Activated naive CD8-positive, alpha-beta T cell (primary cell): ENCODE data around the gene PAQR8.
"Not testable (repeated sequence)": the region's sequence is repeated elsewhere in the genome, so short reads cannot be mapped to it uniquely, and the experiment has no call there.

Experiments
- H3K27ac Mint-ChIP-seq: one replicate; pipeline ENCODE4 v1.8.0; 2021; ENCODE audit warnings: mixed read lengths
- H3K27me3 Mint-ChIP-seq: one replicate; pipeline ENCODE4 v1.8.0; 2021; ENCODE audit warnings: mixed read lengths
- H3K36me3 Mint-ChIP-seq: one replicate; pipeline ENCODE4 v1.8.0; 2021; ENCODE audit warnings: mixed read lengths
- H3K4me1 Mint-ChIP-seq: one replicate; pipeline ENCODE4 v1.8.0; 2021; ENCODE audit warnings: low read depth, mixed read lengths
- H3K4me3 Mint-ChIP-seq: one replicate; pipeline ENCODE4 v1.8.0; 2021; ENCODE audit warnings: mild to moderate bottlenecking, mixed read lengths
- H3K9me3 Mint-ChIP-seq: one replicate; pipeline ENCODE4 v1.8.0; 2021; ENCODE audit warnings: low read depth, mixed read lengths

The PAQR8 gene

GRCh38 chr6:52381249-52381648 lies 19.3 kb downstream of the PAQR8 start:
- Mint-ChIP-seq H3K4me3 (no peak overlapping the region), H3K4me1 (peaks cover 78% of the 10 kb centered on the region), H3K9me3 (peaks cover 9% of the 10 kb centered on the region), H3K27ac (peak overlapping the region; percentile 85), H3K36me3 (peaks cover 11% of the 10 kb centered on the region), H3K27me3 (no peaks in the 10 kb centered on the region)

DNA sequence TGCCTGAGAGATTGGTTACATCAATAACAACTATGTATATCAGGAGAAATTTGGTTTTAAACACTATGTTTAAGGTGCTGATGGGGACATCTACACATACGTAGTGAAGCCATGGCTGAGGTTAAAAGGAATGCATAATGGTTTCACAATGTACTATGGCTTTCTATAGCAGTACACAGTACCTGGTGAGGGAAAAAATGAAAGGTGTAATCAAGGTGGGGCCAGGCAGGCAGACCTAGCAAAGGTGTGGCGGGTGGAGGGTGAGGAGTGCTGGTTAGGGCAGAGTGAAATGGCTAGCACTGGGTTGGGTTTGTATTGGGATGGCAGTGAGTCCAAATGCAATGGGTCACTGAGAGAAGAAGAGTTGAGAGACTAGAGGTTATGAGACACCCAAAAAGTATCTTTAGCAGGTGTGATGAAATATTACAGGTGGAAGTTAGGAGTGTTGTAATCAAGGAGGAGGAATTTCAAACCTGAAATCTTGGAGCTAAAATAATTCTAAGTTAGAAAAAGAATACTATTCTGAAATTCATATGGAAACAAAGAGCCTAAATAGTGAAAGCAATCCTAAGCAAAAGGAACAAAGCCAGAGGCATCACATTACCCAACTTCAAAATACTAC lies 22.3 kb downstream of the PAQR8 start:
- peaks cover 12% of the 10 kb centered on the region for H3K36me3 Mint-ChIP-seq
- peak overlapping the region; percentile 89 for H3K27ac Mint-ChIP-seq
- no peaks in the 10 kb centered on the region for H3K27me3 Mint-ChIP-seq
- peak overlapping the region; percentile 4 for H3K4me3 Mint-ChIP-seq
- H3K9me3 Mint-ChIP-seq, result peaks cover 9% of the 10 kb centered on the region
- H3K4me1 Mint-ChIP-seq, result peaks cover 81% of the 10 kb centered on the region

- Mint-ChIP-seq H3K27ac (peak overlapping the region; percentile 89), H3K4me3 (peak overlapping the region; percentile 4), H3K36me3 (peaks cover 12% of the 10 kb centered on the region), H3K9me3 (peaks cover 9% of the 10 kb centered on the region), H3K4me1 (peaks cover 86% of the 10 kb centered on the region), H3K27me3 (no peaks in the 10 kb centered on the region)
Observed at GRCh38 chr6:52385074-52385473, 23.1 kb downstream of the PAQR8 start.

- not testable (repeated sequence) for H3K4me3 Mint-ChIP-seq, H3K27me3 Mint-ChIP-seq, H3K9me3 Mint-ChIP-seq
- Mint-ChIP-seq H3K36me3 (peaks cover 12% of the 10 kb centered on the region), H3K4me1 (peaks cover 90% of the 10 kb centered on the region), H3K27ac (peak overlapping the region; percentile 95)
Observed at GRCh38 chr6:52388119-52388518, 26.2 kb downstream of the PAQR8 start.

- peaks cover 10% of the 10 kb centered on the region for H3K36me3 Mint-ChIP-seq
- peak overlapping the region; percentile 76 for H3K4me3 Mint-ChIP-seq
- no peaks in the 10 kb centered on the region for H3K27me3 Mint-ChIP-seq
- peaks cover 7% of the 10 kb centered on the region for H3K9me3 Mint-ChIP-seq
- H3K27ac Mint-ChIP-seq, result peak overlapping the region; percentile 95
- H3K4me1 Mint-ChIP-seq, result peaks cover 93% of the 10 kb centered on the region
Observed at GRCh38 chr6:52388790-52389189, 26.8 kb downstream of the PAQR8 start.

- H3K27ac Mint-ChIP-seq, result peak overlapping the region; percentile 95
- peaks cover 93% of the 10 kb centered on the region for H3K4me1 Mint-ChIP-seq
- peak overlapping the region; percentile 76 for H3K4me3 Mint-ChIP-seq
- H3K36me3 Mint-ChIP-seq, result peaks cover 7% of the 10 kb centered on the region
- peaks cover 6% of the 10 kb centered on the region for H3K9me3 Mint-ChIP-seq
- no peaks in the 10 kb centered on the region for H3K27me3 Mint-ChIP-seq
Observed at GRCh38 chr6:52389264-52389625, 27.3 kb downstream of the PAQR8 start.

DNA sequence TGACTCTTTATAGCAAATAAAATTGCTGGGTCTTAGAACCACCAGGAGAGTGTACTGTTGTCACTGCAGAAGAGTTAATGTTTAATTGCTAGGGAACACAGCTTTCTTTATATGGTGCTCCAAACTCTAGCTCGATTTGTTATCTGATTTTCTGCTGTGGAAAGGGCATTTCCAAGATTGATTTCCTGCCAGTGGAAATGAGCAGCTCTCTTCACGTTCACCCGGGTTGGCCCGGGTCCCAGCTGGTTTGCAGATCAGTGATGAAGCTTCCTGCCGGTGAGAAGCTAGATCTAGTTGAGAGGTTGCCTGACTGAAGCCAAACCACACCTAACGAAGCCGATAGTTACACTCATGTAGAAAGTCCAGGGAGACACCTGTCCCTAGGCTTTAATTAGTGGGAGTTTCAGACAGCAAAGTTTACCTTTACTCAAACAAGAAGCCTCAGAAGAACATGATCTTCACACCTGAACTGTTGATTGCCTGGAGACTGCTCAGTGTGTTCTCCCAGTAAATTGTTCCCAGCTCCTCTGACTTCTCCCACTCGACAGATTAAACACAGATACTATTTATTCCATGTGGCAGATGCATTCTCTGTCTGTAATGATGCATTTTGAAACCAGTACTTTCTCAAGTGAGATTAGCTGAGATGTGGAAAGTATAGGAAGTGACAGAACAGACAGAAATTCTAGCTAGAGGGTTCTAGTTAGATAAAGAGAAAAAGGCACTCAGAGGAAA lies 27.8 kb downstream of the PAQR8 start:
- Mint-ChIP-seq H3K4me3 (peak overlapping the region; percentile 76), H3K27ac (peak overlapping the region; percentile 95), H3K4me1 (peaks cover 93% of the 10 kb centered on the region), H3K36me3 (peaks cover 7% of the 10 kb centered on the region), H3K27me3 (no peaks in the 10 kb centered on the region), H3K9me3 (peaks cover 6% of the 10 kb centered on the region)

DNA sequence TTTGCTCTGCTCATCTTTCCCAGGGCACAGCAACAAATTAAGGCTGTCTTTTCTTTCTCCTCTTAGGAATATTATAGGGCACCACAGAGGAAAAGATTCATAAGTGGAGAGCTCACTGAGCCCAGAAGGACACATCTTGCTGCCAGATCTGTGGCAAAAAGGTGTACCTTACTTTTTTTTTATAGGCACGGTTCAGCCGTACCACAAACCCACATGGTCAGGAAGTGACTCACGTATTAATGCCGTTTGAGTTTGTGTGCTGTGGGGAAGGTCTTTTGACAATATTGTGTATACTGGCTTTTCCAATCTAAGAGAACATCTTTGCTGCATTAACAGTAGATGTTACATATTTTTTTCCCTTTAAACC lies 28.4 kb downstream of the PAQR8 start:
- Mint-ChIP-seq H3K4me1 (peaks cover 92% of the 10 kb centered on the region), H3K36me3 (peaks cover 4% of the 10 kb centered on the region), H3K27me3 (no peaks in the 10 kb centered on the region), H3K4me3 (peak overlapping the region; percentile 76), H3K9me3 (peaks cover under 1% of the 10 kb centered on the region), H3K27ac (peak overlapping the region; percentile 95)

- Mint-ChIP-seq H3K4me3 (no peak overlapping the region), H3K4me1 (peaks cover 92% of the 10 kb centered on the region), H3K27me3 (no peaks in the 10 kb centered on the region), H3K36me3 (no peaks in the 10 kb centered on the region), H3K9me3 (no peaks in the 10 kb centered on the region), H3K27ac (peak overlapping the region; percentile 93)
Observed at GRCh38 chr6:52391599-52391998, 29.6 kb downstream of the PAQR8 start.

- peaks cover 2% of the 10 kb centered on the region for H3K36me3 Mint-ChIP-seq
- H3K4me3 Mint-ChIP-seq, result peak overlapping the region; percentile 62
- H3K4me1 Mint-ChIP-seq, result peaks cover 96% of the 10 kb centered on the region
- H3K9me3 Mint-ChIP-seq, result no peaks in the 10 kb centered on the region
- no peaks in the 10 kb centered on the region for H3K27me3 Mint-ChIP-seq
- H3K27ac Mint-ChIP-seq, result peak overlapping the region; percentile 93
Observed at GRCh38 chr6:52392944-52393343, 31.0 kb downstream of the PAQR8 start.

DNA sequence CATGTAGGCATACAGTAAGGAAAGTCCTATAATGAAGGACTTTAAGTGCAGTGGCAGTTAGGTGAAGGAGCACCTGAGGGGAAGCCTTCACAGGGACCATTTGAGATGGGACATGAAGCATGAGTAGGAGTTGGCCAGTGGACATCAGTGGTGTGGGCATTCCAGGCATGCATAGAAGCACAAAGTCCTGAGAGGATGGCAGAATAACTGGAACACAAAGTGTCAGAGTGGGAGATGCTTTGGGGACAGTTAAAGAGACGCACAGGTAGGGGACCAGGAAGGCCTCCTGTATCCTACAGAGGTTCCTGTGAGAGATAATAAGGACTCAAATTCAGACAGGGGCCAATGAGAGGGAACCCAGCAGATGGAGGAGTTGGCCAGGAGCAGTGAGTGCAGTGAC lies 31.8 kb downstream of the PAQR8 start:
- Mint-ChIP-seq H3K36me3 (peaks cover 2% of the 10 kb centered on the region), H3K27me3 (no peaks in the 10 kb centered on the region), H3K9me3 (no peaks in the 10 kb centered on the region), H3K27ac (peak overlapping the region; percentile 93), H3K4me1 (peaks cover 96% of the 10 kb centered on the region), H3K4me3 (peak overlapping the region; percentile 74)

DNA sequence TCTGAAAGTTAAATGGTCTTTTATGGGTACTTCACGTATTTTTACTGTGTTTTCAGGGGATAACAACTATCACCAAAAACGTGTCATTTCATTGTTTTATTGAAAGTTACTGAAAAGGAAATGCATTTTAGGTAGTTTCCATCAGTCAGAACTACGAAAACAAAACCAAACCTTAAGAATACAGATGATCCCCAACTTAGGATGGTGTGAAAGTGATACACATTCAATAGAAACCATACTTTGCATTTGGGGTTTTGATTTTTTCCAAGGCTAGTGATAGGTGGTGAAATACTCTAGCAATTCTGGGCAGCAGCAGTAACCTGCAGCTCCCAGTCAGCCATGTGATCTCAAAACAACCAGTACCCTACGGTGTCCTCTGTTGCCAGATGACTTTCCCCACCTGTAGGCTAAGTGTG lies 32.3 kb downstream of the PAQR8 start:
- peaks cover 96% of the 10 kb centered on the region for H3K4me1 Mint-ChIP-seq
- no peaks in the 10 kb centered on the region for H3K27me3 Mint-ChIP-seq
- peak overlapping the region; percentile 74 for H3K4me3 Mint-ChIP-seq
- peaks cover 2% of the 10 kb centered on the region for H3K36me3 Mint-ChIP-seq
- H3K9me3 Mint-ChIP-seq, result no peaks in the 10 kb centered on the region
- peak overlapping the region; percentile 93 for H3K27ac Mint-ChIP-seq

- Mint-ChIP-seq H3K4me1 (peaks cover 96% of the 10 kb centered on the region), H3K9me3 (no peaks in the 10 kb centered on the region), H3K27me3 (no peaks in the 10 kb centered on the region), H3K36me3 (peaks cover 2% of the 10 kb centered on the region), H3K27ac (peak overlapping the region; percentile 90), H3K4me3 (peak overlapping the region; percentile 28)
Observed at GRCh38 chr6:52395969-52396368, 34.0 kb downstream of the PAQR8 start.

DNA sequence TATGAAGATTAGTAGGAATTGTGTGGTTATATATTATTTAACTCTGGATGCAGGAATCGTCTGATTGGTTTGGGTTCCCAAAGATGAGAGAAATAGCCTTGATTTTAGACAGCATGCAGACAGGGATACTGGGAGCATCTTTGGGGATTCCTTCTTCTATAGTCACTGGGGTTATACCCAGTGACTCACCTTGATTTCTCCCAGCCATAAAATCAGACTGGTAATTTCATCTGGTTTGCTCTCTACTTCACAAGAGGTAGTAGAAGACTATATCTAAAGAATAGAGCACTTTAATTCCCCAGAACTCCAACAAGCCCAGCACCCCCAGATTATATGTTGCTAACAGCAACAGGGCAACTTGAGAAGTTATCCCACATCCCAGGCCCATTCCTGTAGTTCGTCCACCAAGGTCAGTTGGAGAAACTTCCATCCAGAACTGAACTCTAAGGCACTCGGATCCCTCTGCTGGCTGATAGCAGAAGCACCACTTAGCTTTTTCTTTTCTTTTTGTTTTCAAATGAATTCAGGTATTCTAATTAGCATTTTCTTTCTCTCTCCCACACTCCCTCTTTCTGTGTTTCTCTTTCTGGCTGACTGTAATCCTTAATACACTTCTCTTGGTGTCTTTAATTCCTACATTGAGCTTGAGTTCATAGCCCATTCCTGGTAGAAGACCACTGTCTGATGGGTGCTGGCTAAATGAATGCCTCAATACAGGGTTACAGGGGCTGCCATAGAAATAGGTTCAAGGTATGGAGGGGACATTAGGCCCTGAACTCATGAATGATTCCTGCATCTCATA lies 37.8 kb downstream of the PAQR8 start:
- H3K27ac Mint-ChIP-seq, result peak overlapping the region; percentile 90
- H3K4me1 Mint-ChIP-seq, result peaks cover 83% of the 10 kb centered on the region
- H3K36me3 Mint-ChIP-seq, result peaks cover 8% of the 10 kb centered on the region

More for the DNA sequence above, 37.8 kb downstream of the PAQR8 start:
- peak overlapping the region; percentile 64 for H3K4me3 Mint-ChIP-seq
- H3K27me3 Mint-ChIP-seq, result no peaks in the 10 kb centered on the region
- no peaks in the 10 kb centered on the region for H3K9me3 Mint-ChIP-seq
